CD4-positive, alpha-beta T cell (primary cell): Measurements from ENCODE around the gene CASKIN1. TPM values are rescaled to one million over a fixed set of nuclear protein-coding genes. Genes with fewer than 3 reads are reported as not detected.

Experiments used
- ATAC-seq: fragments of 200-7000 bp; cut with Tn5 transposase; one replicate; pipeline ENCODE4 v1.10.0; 2022; ENCODE audit warnings: mild to moderate bottlenecking; ENCODE audit not compliant: poor library complexity
- CTCF ChIA-PET: fragments of 350-600 bp; sonication (Branson Sonifier 250); formaldehyde crosslinking; loops from one replicate; lab custom pipeline; 2021; ENCODE audit warnings: antibody characterized with exemption, inconsistent platforms; lab: Charles Lee
- POLR2A ChIA-PET: fragments of 350-600 bp; sonication (Branson Sonifier 250); formaldehyde crosslinking; loops from one replicate; lab custom pipeline; 2021; ENCODE audit warnings: antibody characterized with exemption, inconsistent platforms; lab: Charles Lee
- DNase-seq, 14 experiments: peaks; one replicate each; pipeline ENCODE4 v3.0.0-alpha.2; 2013 to 2020; ENCODE audit warnings: mixed read lengths in 2 of 14
- H3K27ac ChIP-seq, 2 donors: one replicate each; pipeline versions ENCODE4 v1.5.1 to v1.7.0; 2013; ENCODE audit warnings: low read length in 2 of 2, low read depth in 1 of 2, mild to moderate bottlenecking in 1 of 2
- H3K27me3 ChIP-seq, 2 experiments: 1 replicate in 1 of 2; 2 replicates in 1 of 2; pipeline versions ENCODE4 v1.6.1 to v1.7.0; 2013; ENCODE audit warnings: low read length in 2 of 2, control low read depth in 1 of 2, mild to moderate bottlenecking in 1 of 2, moderate library complexity in 1 of 2; ENCODE audit not compliant: insufficient read depth in 2 of 2, control insufficient read depth in 1 of 2
- H3K36me3 ChIP-seq: one replicate; pipeline ENCODE4 v1.6.1; 2013; ENCODE audit warnings: low read length, control low read depth; ENCODE audit not compliant: insufficient read depth
- H3K4me1 ChIP-seq: one replicate; pipeline ENCODE4 v1.6.1; 2013; ENCODE audit warnings: low read length, control low read depth; ENCODE audit not compliant: insufficient read depth
- H3K4me3 ChIP-seq: one replicate; pipeline ENCODE4 v1.5.1; 2013; ENCODE audit warnings: mild to moderate bottlenecking, low read length, moderate library complexity
- H3K9me3 ChIP-seq, 2 experiments: 1 replicate in 1 of 2; 2 replicates in 1 of 2; pipeline versions ENCODE4 v1.6.1 to v1.7.0; 2013; ENCODE audit warnings: low read length in 2 of 2, mild to moderate bottlenecking in 2 of 2, control low read depth in 1 of 2, moderate library complexity in 1 of 2; ENCODE audit not compliant: control insufficient read depth in 1 of 2, insufficient read depth in 1 of 2
- H3K27ac Mint-ChIP-seq: one replicate; pipeline ENCODE4 v1.8.0; 2020; ENCODE audit warnings: mixed read lengths
- H3K27me3 Mint-ChIP-seq: one replicate; pipeline ENCODE4 v1.8.0; 2021; ENCODE audit warnings: mixed read lengths
- H3K36me3 Mint-ChIP-seq: one replicate; pipeline ENCODE4 v1.8.0; 2021; ENCODE audit warnings: low read depth, mixed read lengths
- H3K4me1 Mint-ChIP-seq: one replicate; pipeline ENCODE4 v1.8.0; 2021; ENCODE audit warnings: low read depth, mixed read lengths
- H3K4me3 Mint-ChIP-seq: one replicate; pipeline ENCODE4 v1.8.0; 2020; ENCODE audit warnings: mild to moderate bottlenecking, mixed read lengths
- H3K9me3 Mint-ChIP-seq: one replicate; pipeline ENCODE4 v1.8.0; 2020; ENCODE audit warnings: mixed read lengths
- intact Hi-C, 2 experiments: fragments of 100-400 bp; cut with DNase I in 1 of 2; cut with micrococcal nuclease in 1 of 2; formaldehyde crosslinking; loops; one replicate each; pipeline versions ENCODE4 v1.15.1 to v1.9.0; 2023 to 2025; cut with DNase I, micrococcal nuclease
- total RNA-seq, 174 experiments: library from RNA in 2 of 174; stranded (reverse) in 2 of 174; gene quantifications; one replicate each; pipeline ENCODE4 v1.2.3 and lab custom pipeline; 2021 to 2026
- TF ChIP-seq, protein P1 (sequence below): fragments of 200-600 bp; IDR thresholded peaks from one replicate; pipeline ENCODE4 v1.8.0; 2022; ENCODE audit warnings: antibody characterized with exemption, mild to moderate bottlenecking

CASKIN1 gene
- total RNA-seq, 2 experiments from 2014 or later: 0.06 TPM; not detected in 1

DNA sequence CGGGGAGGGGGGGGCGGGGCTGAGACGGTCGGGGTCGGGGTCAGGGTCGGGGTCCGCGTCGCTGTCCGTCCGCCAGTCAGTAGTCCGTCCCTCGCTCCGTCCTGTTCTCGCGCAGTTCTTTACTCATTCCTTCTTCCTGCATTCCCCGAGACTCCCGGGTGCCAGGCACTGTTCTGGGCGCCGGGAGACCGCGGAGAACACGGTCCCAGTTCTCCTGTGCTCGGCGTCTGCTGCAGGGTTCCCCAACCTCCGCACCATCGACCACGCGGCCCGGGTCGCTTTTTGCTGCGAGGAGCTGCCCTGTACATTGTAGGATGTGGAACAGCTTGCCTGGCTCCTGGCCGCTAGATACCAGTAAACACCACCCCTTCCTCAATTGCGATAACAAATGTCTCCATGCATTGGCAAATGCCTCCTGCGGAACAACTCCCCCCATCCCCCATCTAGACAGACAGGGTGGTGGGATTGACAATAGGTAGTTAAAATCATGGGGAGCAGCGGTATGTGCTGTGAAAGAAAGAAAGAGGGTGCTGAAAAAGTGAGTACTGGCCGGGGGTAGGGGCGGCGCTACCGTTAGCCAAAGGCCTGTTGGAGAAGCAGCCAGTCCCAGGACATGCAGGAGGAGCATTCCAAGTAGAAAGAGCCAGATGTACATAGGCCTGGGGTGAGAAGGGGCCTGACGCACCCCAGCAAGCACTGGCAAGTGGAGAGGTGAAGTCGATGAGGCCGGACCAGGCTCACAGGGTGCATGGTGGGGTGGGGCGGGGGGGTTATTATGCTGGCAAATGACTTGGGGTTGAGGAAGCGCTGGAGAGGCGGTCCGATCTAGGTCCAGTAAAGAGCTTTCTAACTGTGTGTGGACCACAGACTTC lies 40.2 kb downstream of the CASKIN1 start:
- Histone ChIP-seq H3K36me3 (peaks cover 16% of the 10 kb centered on the region), H3K4me1 (peaks cover 74% of the 10 kb centered on the region)

DNA sequence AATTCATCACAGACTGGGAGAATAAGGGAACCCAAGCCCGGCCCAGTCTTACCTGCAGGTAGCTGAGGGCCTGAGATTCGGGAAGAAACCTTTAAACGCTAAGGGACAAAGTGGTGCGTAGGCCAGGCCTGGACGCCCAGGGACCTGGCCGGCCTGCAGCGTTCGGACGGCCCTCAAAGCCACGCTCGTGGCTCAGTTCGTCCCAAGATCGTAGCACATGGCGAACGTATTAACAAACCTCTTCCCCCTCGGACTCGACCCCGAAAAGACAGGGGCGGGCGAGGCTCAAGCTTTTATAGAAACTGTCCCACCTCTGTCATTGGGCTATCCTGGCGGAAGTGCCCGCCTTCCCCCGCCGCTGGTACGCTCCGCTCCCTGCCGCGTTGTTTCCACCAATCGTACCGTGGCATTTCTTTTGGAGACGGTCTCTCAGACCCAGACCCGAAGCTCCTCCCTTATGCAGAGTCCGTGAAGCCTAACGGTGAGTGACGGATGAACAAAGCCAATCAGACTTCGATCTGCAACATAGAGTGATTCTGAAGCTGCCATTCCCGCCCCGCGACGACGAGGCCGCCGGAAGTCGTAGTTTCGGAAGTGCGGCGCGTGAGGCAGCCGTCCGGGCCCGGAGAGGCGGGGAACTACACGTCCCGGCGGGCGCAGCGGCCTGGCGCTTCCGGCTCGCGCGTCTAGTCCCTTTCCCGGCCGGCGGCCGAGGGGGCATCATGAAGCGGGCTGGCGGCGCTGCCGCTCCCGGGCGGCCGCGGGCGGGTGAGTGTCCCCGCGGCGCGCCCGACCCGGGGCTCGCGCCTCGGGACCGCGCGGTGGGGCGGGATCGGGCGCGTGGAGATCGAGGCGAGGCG lies 41.1 kb downstream of the CASKIN1 start, which contains the start of gene TRAF7:
TSS of gene TRAF7 (plus strand) at position 692 of the 860 bp plus-strand sequence. CDS start 8,139 bp downstream, outside the sequence.
- intact Hi-C loops: loop anchor here (1.0 to 10.0 kb wide), 2 partner anchors 107 to 291 kb away; no protein-coding TSS in a partner anchor
- DNase-seq: peak; percentile 93 to 100 (median 95)
- no peaks in the 10 kb centered on the region for H3K27me3 ChIP-seq
- peaks cover 19% of the 10 kb centered on the region for H3K36me3 Mint-ChIP-seq
- no peaks in the 10 kb centered on the region for H3K9me3 Mint-ChIP-seq
- peaks cover 51% of the 10 kb centered on the region for H3K4me1 Mint-ChIP-seq
- H3K27ac ChIP-seq: peak within 1 kb of the TSS; percentile 64 to 68
- peak; percentile 90 for ATAC-seq
- peak within 1 kb of the TSS; percentile 94 for H3K4me3 Mint-ChIP-seq
- H3K27me3 Mint-ChIP-seq: no peaks in the 10 kb centered on the region
- ChIA-PET POLR2A (interaction anchor here (0.6 to 2.8 kb wide), 54 partner anchors 9 to 1519 kb away, joined by 3 to 41 read pairs (median 6); partner anchors contain the start of genes AMDHD2, ATP6V0C, CCNF and ECI1), CTCF (interaction anchor here (0.6 to 2.4 kb wide), 9 partner anchors 14 to 191 kb away, joined by 3 to 12 read pairs (median 4); partner anchors contain the start of genes NTHL1, RPS2 and TSC2)
- peak within 1 kb of the TSS; percentile 83 for H3K4me3 ChIP-seq
- H3K36me3 ChIP-seq: peaks cover 18% of the 10 kb centered on the region
- H3K9me3 ChIP-seq: no peaks in the 10 kb centered on the region
- peaks cover 79% of the 10 kb centered on the region for H3K4me1 ChIP-seq
- peak within 1 kb of the TSS; percentile 75 for H3K27ac Mint-ChIP-seq
- TF ChIP-seq, protein P1, sequence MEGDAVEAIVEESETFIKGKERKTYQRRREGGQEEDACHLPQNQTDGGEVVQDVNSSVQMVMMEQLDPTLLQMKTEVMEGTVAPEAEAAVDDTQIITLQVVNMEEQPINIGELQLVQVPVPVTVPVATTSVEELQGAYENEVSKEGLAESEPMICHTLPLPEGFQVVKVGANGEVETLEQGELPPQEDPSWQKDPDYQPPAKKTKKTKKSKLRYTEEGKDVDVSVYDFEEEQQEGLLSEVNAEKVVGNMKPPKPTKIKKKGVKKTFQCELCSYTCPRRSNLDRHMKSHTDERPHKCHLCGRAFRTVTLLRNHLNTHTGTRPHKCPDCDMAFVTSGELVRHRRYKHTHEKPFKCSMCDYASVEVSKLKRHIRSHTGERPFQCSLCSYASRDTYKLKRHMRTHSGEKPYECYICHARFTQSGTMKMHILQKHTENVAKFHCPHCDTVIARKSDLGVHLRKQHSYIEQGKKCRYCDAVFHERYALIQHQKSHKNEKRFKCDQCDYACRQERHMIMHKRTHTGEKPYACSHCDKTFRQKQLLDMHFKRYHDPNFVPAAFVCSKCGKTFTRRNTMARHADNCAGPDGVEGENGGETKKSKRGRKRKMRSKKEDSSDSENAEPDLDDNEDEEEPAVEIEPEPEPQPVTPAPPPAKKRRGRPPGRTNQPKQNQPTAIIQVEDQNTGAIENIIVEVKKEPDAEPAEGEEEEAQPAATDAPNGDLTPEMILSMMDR: no peak

More for the DNA sequence above, 40.2 kb downstream of the CASKIN1 start:
- H3K9me3 ChIP-seq: no peaks in the 10 kb centered on the region
- CTCF ChIA-PET: interaction anchor here (1.2 to 2.4 kb wide), 7 partner anchors 15 to 192 kb away, joined by 3 to 12 read pairs (median 7); partner anchors contain the start of genes NTHL1, RPS2 and TSC2
- ATAC-seq: no peak
- peak overlapping the region; percentile 94 for H3K4me3 Mint-ChIP-seq
- peaks cover 19% of the 10 kb centered on the region for H3K36me3 Mint-ChIP-seq
- peak overlapping the region; percentile 75 for H3K27ac Mint-ChIP-seq
- H3K27me3 Mint-ChIP-seq: no peaks in the 10 kb centered on the region
- peak overlapping the region; percentile 83 for H3K4me3 ChIP-seq
- POLR2A ChIA-PET: interaction anchor here (0.6 to 2.8 kb wide), 45 partner anchors 9 to 736 kb away, joined by 3 to 41 read pairs (median 8); partner anchors contain the start of genes ATP6V0C, ECI1, FAHD1 and GFER
- TF ChIP-seq, protein P1: no peak
- H3K4me1 Mint-ChIP-seq: peaks cover 49% of the 10 kb centered on the region
- no peaks in the 10 kb centered on the region for H3K9me3 Mint-ChIP-seq
- DNase-seq: peak in 2 of 14 experiments; percentile 42 to 58
- no peaks in the 10 kb centered on the region for H3K27me3 ChIP-seq
- H3K27ac ChIP-seq: no peak overlapping the region
- intact Hi-C loops: loop anchor here (1.0 to 10.0 kb wide), 3 partner anchors 49 to 291 kb away; partner anchors contain the start of gene MLST8 (in 1 of the 2)
